PC-3 (cell line): ENCODE results near the gene PPP2R1B. TPM values are rescaled to one million over a fixed set of nuclear protein-coding genes. Genes with fewer than 3 reads are reported as not detected.

Experiments
- ATAC-seq: fragments of 200-7000 bp; cut with Tn5 transposase; 2 replicates; pipeline ENCODE4 v1.9.1; 2020; ENCODE audit warnings: mild to moderate bottlenecking, moderate library complexity
- BruUV-seq: library from RNA; stranded (reverse); fragments of 400-500 nt; replicated peaks from 2 replicates; lab custom pipeline; 2021; lab: Mats Ljungman, UMichigan
- CTCF ChIA-PET: fragments of 300-600 bp; sonication (Branson Sonifier 250); formaldehyde crosslinking; loops from one replicate; lab custom pipeline; 2022; ENCODE audit warnings: antibody characterized with exemption; lab: Charles Lee
- POLR2A ChIA-PET: fragments of 300-600 bp; sonication (Branson Sonifier 250); formaldehyde crosslinking; loops from one replicate; lab custom pipeline; 2022; ENCODE audit warnings: antibody characterized with exemption; ENCODE audit not compliant: unreplicated experiment; lab: Charles Lee
- DNase-seq: peaks from one replicate; pipeline ENCODE4 v3.0.0-alpha.2; 2015
- H2AFZ ChIP-seq: fragments of 300-600 bp; sonication (generic); 2 replicates; pipeline ENCODE4 v1.6.0; 2016; ENCODE audit warnings: antibody characterized with exemption, low read length
- H3F3A ChIP-seq: fragments of 300-600 bp; sonication (generic); one replicate; pipeline ENCODE4 v1.6.0; 2017; ENCODE audit warnings: antibody characterized with exemption, low read length, control low read depth, mild to moderate bottlenecking; ENCODE audit not compliant: unreplicated experiment
- H3K27ac ChIP-seq: fragments of 300-600 bp; sonication (generic); 2 replicates; pipeline ENCODE4 v1.5.1; 2016; ENCODE audit warnings: mild to moderate bottlenecking, low read length
- H3K27me3 ChIP-seq: fragments of 300-600 bp; sonication (generic); 2 replicates; pipeline ENCODE4 v1.6.1; 2016; ENCODE audit warnings: low read length, mixed read lengths
- H3K36me3 ChIP-seq: fragments of 300-600 bp; sonication (generic); 2 replicates; pipeline ENCODE4 v1.6.1; 2016; ENCODE audit warnings: low read depth, mixed run types, low read length, mixed read lengths
- H3K4me1 ChIP-seq: fragments of 300-600 bp; sonication (generic); 2 replicates; pipeline ENCODE4 v1.5.1; 2016; ENCODE audit warnings: low read length; ENCODE audit not compliant: insufficient read depth
- H3K4me2 ChIP-seq: fragments of 300-600 bp; sonication (generic); 2 replicates; pipeline ENCODE4 v1.6.0; 2016; ENCODE audit warnings: low read length
- H3K4me3 ChIP-seq: fragments of 300-600 bp; sonication (generic); 2 replicates; pipeline ENCODE4 v1.5.1; 2016; ENCODE audit warnings: mild to moderate bottlenecking, low read length, mixed read lengths
- H3K79me2 ChIP-seq: fragments of 300-600 bp; sonication (generic); 2 replicates; pipeline ENCODE4 v1.6.1; 2017; ENCODE audit warnings: low read length, mixed read lengths
- H3K9ac ChIP-seq: fragments of 300-600 bp; sonication (generic); 2 replicates; pipeline ENCODE4 v1.6.0; 2016; ENCODE audit warnings: mild to moderate bottlenecking, low read length
- H3K9me2 ChIP-seq: fragments of 300-600 bp; sonication (generic); replicated peaks from 2 replicates; pipeline ENCODE4 v1.6.1; 2016; ENCODE audit warnings: mixed run types, low read length, mixed read lengths
- H3K9me3 ChIP-seq: fragments of 300-600 bp; sonication (generic); 2 replicates; pipeline ENCODE4 v1.6.1; 2016; ENCODE audit warnings: low read length, mixed read lengths
- H4K20me1 ChIP-seq: fragments of 300-600 bp; sonication (generic); 2 replicates; pipeline ENCODE4 v1.6.1; 2016; ENCODE audit warnings: low read length, mixed read lengths
- CTCF ChIP-seq: fragments of 300-600 bp; sonication (generic); conservative IDR thresholded peaks from 2 replicates; pipeline ENCODE4 v1.5.1; 2017; ENCODE audit warnings: antibody characterized with exemption, low read depth, mild to moderate bottlenecking, low read length
- EZH2 ChIP-seq: fragments of 300-600 bp; sonication (generic); IDR thresholded peaks from one replicate; pipeline ENCODE4 v1.6.1; 2017; ENCODE audit warnings: antibody characterized with exemption, mild to moderate bottlenecking, low read length; ENCODE audit not compliant: unreplicated experiment
- EZH2phosphoT487 ChIP-seq: fragments of 300-600 bp; sonication (generic); IDR thresholded peaks from 2 replicates; pipeline ENCODE4 v1.6.1; 2018; ENCODE audit warnings: mild to moderate bottlenecking, antibody characterized with exemption, low read length, borderline replicate concordance
- intact Hi-C: fragments of 100-400 bp; cut with micrococcal nuclease; formaldehyde crosslinking; loops from 2 replicates; pipeline ENCODE4 v1.9.0; 2023
- total RNA-seq: library from RNA; depleted of rRNA; stranded (reverse); fragments of >200 nt; gene quantifications from 2 replicates; pipeline ENCODE4 v1.2.3, GENCODE V29; 2014

PPP2R1B gene
- total RNA-seq, 1 experiment from 2014 or later, result 41.5 TPM

GRCh38 chr11:111691176-111691575 lies 75.0 kb downstream of the PPP2R1B start:
- Histone ChIP-seq H3K4me2 (no peak overlapping the region), H3K4me1 (peaks cover 3% of the 10 kb centered on the region; the same call in 1 of the 2 replicates), H3K27ac (no peak overlapping the region), H3K4me3 (no peak overlapping the region), H3K36me3 (peaks cover 14% of the 10 kb centered on the region), H3K9ac (no peak overlapping the region), H3F3A (no peaks in the 10 kb centered on the region), H3K27me3 (no peaks in the 10 kb centered on the region), H3K79me2 (no peaks in the 10 kb centered on the region), H3K9me3 (no peaks in the 10 kb centered on the region), H4K20me1 (no peaks in the 10 kb centered on the region), H3K9me2 (no peaks in the 10 kb centered on the region), H2AFZ (no peak overlapping the region)
- TF ChIP-seq EZH2phosphoT487 (no peak), EZH2 (no peak), CTCF (no peak)
- ChIA-PET CTCF (no interaction called here), POLR2A (no interaction called here)
- DNase-seq (no peak), ATAC-seq (0 out of 2 replicates have a peak, but pooled peaks have one; percentile 27)
- intact Hi-C loops, result no loop called here
- BruUV-seq, result no TSS peak

GRCh38 chr11:111688013-111688412 lies 78.2 kb downstream of the PPP2R1B start:
- ATAC-seq, result no peak
- no peaks in the 10 kb centered on the region for H3K79me2 ChIP-seq
- no peak overlapping the region for H2AFZ ChIP-seq
- no peak for DNase-seq
- H3K9me2 ChIP-seq, result no peaks in the 10 kb centered on the region
- H3K4me3 ChIP-seq, result no peak overlapping the region
- peaks cover 14% of the 10 kb centered on the region for H3K36me3 ChIP-seq
- H3K4me2 ChIP-seq, result no peak overlapping the region
- H3K9ac ChIP-seq, result no peak overlapping the region
- no peaks in the 10 kb centered on the region for H3K9me3 ChIP-seq
- no peaks in the 10 kb centered on the region for H3K4me1 ChIP-seq
- no peaks in the 10 kb centered on the region for H3F3A ChIP-seq
- no peaks in the 10 kb centered on the region for H4K20me1 ChIP-seq
- H3K27me3 ChIP-seq, result no peaks in the 10 kb centered on the region
- POLR2A ChIA-PET, result no interaction called here
- TF ChIP-seq CTCF, result no peak
- no peak for TF ChIP-seq EZH2phosphoT487
- TF ChIP-seq EZH2, result no peak
- BruUV-seq, result no TSS peak
- intact Hi-C loops, result no loop called here
- CTCF ChIA-PET, result no interaction called here
- no peak overlapping the region for H3K27ac ChIP-seq

- no peak for TF ChIP-seq CTCF
- TF ChIP-seq EZH2, result no peak
- no peak for TF ChIP-seq EZH2phosphoT487
- ATAC-seq, result no peak
- intact Hi-C loops, result no loop called here
- Histone ChIP-seq H3K27me3 (no peaks in the 10 kb centered on the region), H3K9me2 (no peaks in the 10 kb centered on the region), H4K20me1 (no peaks in the 10 kb centered on the region), H2AFZ (no peak overlapping the region), H3F3A (no peaks in the 10 kb centered on the region), H3K9me3 (no peaks in the 10 kb centered on the region), H3K79me2 (no peaks in the 10 kb centered on the region), H3K27ac (no peak overlapping the region), H3K9ac (no peak overlapping the region), H3K4me1 (no peaks in the 10 kb centered on the region), H3K36me3 (peaks cover 14% of the 10 kb centered on the region), H3K4me2 (no peak overlapping the region), H3K4me3 (no peak overlapping the region)
- BruUV-seq, result no TSS peak
- DNase-seq, result no peak
- ChIA-PET POLR2A (no interaction called here), CTCF (no interaction called here)
These were observed 81.9 kb downstream of the PPP2R1B start for GRCh38 chr11:111684251-111684650.
